HG03135 (cell line): ENCODE results near the gene BICRA.
"Not testable (repeated sequence)": the region's sequence is repeated elsewhere in the genome, so short reads cannot be mapped to it uniquely, and the experiment has no call there.

ENCODE experiments used
- ATAC-seq: cut with Tn5 transposase; IDR thresholded peaks from one replicate; pipeline ENCODE4 v1.9.1; 2021; ENCODE audit warnings: mild to moderate bottlenecking, moderate library complexity; ENCODE audit not compliant: unreplicated experiment

The BICRA gene

GRCh38 chr19:47626238-47626637 is 17.3 kb downstream of the BICRA start:
- ATAC-seq = no peak

- no peak for ATAC-seq
These were observed 19.3 kb downstream of the BICRA start for GRCh38 chr19:47628078-47628771.

DNA sequence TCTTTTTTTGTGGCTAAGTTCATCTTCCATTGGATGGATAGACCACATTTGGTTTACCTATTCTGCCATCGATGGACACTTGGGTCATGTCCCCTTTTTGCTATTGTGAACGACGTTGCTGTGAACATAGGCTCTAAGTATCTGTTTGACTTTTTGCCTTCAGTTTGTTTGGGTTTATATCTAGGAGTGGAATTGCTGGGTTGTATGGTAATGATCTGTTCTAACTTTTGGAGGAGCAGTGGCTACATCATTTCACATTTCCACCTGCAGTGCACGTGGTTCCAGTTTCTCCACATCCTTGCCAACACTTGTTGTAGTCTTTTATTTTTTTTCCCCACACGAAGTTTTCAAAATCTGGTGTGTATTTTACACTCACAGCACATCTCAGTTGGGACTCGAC is 21.7 kb downstream of the BICRA start:
- ATAC-seq = no peak

- no peak for ATAC-seq
These were observed 22.9 kb downstream of the BICRA start for GRCh38 chr19:47631681-47632446.

GRCh38 chr19:47633517-47633916 is 24.6 kb downstream of the BICRA start:
- no peak for ATAC-seq

- ATAC-seq = no peak
These were observed 25.1 kb downstream of the BICRA start for GRCh38 chr19:47633996-47634395.

DNA sequence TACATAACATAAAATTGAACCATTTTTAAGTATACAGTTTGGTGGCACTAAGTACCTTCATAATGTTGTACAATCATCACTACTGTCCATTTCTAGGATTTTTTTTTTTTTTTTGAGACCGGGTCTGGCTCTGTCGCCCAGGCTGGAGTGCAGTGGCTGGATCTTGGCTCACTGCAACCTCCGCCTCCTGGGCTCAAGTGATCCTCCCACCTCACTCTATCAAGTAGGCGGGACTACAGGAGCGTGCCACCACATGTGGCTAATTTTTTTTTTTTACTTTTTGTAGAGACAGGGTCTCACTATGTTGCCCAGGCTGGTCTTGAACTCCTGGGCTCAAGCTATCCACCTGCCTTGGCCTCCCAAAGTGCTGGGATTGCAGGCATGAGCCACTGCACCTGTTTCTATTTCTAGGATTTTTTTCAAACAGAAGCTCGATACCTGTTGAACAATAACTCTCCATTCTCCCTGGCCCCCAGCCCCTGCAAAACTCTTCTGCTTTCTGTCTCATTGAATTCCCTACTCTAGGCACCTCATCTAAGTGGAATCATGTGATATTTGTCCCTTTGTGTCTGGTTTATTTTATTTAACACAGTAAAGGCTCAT is 26.3 kb downstream of the BICRA start:
- ATAC-seq = not testable (repeated sequence)

DNA sequence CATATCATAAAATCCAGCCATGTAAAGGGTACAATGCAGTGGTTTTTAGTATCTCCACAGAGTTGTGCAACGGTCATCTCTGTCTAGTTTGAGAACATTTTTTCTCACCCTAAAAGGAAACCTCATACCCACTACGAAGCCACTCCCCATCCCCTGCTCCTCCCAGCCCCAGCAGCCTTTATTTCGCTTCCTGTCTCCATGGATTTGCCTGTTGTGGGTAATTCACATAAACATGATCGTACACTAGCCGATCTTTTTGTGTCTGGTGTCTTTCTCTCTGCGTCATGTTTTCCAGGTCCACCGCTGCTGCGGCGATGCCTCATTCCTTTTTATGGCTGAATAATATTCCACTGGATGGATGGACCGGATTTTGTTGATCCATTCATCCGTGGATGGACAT is 28.6 kb downstream of the BICRA start:
- no peak for ATAC-seq

DNA sequence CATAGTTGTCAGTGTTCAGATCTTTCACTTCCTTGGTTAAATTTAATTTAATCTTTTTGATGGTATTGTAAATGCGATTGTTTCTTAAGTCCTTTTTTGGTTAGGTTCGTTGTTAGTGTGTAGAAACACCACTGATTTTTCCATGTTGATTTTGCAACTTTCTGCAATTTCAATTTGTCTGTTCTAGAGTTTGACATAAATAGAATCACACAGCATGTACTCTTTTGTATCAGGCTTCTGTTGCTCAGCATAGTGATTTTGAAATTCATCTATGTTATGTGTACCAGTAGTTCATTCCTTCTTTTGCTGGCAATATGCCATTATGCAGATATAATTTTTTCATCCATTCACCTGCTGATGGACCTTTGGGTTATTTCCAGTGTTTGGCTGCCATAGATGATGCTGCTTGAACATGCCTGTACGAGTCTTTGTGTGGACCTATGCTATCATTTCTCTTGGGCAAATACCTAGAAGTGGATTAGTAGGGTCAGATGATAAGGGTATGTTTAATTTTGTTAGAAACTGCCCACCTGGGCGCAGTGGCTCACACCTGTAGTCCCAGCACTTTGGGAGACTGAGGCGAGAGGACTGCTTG is 33.1 kb downstream of the BICRA start:
- no peak for ATAC-seq

GRCh38 chr19:47643281-47643680 is 34.3 kb downstream of the BICRA start:
- ATAC-seq = no peak

DNA sequence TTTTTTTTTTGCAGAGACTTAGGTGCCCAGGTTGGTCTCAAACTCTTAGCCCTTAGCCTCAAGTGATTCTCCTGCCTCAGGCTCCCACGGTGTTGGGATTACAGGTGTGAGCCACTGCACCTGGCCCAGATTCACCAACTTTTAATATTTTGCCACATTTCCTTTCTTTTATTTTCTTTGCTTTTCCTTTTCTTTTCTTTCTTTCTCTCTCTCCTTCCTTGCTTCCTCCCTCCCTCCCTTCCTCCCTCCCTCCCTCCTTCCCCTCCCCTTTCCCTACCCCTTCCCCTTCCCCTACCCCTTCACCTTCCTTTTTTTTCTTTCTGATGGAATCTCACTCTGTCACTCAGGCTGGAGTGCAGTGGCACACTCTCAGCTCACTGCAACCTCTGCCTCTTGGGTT is 35.3 kb downstream of the BICRA start:
- ATAC-seq = no peak

DNA sequence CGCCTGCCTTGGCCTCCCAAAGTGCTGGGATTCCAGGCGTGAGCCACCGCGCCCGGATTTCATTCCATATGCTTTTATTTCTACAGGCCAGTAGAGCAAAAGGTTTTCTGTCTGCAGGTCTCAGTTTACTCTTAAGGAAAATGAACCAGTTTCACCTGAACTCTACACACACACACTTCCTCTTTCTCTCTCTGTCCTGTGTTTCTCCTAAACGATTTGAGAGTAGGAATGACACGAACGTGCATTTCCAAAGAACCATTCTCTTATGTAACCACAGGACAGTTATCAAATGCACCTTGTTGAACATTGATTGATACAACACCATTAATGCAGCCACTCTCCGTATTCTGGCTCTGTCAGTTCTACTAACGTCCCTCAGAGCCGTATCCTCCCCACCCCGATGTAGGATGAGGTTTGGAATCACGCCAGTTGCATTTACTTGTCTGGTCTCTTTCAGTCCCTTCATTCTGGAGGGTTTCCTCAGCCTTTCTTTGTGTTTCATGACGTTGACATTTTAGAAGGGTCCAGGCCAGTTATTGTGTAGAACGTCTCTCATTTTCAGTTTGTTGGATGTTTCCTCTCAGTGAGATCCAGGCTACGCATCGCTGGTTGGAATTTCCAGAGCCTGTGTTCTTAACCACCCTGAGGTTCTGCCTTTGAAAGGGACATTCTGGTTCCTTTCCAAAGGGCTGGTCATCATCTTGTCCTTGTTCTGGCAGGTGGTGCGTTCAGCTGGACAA is 36.0 kb downstream of the BICRA start:
- ATAC-seq = no peak

DNA sequence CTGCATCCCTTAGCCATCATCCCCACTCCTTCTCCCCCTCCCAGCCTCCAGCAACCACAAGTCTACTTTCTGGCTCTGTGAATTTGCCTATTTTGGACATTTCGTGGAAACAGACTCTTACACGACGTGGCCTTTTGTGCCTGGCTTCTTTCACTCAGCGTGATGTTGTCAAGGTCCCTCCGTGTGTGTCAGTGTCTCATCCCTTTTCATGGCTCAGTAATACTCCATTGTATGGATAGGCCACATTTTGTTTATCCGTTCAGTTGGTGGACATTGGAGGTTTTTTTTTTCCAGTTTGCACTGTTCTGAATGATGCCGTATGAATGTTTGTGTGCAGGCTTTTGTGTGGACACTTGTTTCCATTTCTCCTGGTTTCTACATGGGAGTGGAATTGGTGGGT is 38.0 kb downstream of the BICRA start:
- no peak for ATAC-seq

GRCh38 chr19:47649588-47649987 is 40.7 kb downstream of the BICRA start:
- ATAC-seq = no peak

DNA sequence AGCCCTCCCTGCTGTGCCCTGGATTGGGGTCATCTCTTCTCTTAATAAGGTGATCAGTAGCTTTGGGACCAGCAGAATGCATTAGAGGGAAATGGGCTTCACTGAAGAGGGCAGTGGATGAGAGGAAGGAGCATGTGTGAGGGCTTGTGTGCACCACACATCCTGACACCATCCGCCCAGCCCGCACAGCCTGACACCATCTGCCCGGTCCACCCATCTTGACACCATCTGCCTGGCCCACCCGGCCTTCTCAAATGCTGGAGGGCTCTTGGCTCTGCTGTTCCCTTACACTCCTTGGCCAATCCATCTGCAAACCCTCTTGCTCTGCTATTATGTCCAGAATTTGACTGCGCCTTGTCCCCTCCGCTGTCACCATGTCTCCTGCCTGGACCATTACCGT is 41.8 kb downstream of the BICRA start:
- no peak for ATAC-seq

DNA sequence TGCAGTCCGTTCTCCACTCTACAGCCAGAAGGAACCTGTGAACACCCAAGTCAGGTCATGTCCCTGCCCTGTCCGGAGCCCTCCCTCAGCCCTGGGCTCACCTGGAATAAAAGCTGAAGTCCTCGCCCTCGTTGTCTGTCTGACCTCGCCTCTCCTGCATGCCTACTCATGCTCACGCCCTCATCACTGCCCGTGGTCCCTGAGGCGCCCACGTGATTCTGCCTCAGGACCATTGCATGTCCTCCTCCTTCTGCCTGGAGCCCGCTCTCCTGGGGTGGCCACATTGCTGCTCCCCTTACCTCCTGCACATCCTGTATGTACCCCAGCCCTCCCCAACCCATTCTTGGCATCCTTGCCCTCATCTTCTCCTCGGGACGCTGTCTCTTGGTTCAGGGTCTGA is 42.2 kb downstream of the BICRA start:
- no peak for ATAC-seq

DNA sequence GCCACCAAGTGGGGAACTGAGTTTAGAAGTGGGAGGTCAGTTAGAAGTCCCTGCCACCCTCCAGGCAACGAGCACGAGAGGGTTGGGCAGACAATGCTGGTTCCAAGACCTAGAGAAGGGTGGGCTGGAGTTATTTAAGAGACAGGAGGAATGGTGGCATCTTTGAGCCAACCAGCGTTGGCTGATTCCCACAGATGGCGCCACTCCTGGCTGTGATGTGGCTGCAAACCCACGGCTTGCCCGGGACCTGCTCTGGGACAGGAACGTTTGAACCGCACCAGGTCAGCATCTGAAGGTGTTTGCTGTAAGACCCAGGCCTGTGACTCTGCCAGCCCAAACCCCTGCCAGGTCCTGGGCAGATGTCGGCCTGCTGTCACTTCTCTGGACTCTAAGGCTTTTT is 42.8 kb downstream of the BICRA start:
- ATAC-seq = no peak

DNA sequence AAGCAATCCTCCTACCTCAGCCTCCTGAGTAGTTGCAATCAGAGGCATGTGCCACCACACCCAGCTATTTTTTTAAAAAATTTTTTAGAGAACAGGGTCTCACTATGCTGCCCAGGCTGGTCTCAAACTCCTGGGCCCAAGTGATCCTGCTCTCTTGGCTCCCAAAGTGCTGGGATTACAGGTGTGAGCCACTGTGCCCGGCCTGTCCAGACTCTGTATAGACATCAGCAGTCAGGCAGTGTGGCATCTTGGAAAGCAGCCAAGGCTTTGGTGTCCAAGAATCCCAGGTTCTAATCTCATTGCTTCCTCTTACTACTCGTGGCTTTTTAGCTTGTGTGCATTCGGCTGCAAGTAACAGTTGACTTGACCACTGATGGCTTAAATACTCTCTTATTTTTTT is 43.4 kb downstream of the BICRA start:
- ATAC-seq = no peak

DNA sequence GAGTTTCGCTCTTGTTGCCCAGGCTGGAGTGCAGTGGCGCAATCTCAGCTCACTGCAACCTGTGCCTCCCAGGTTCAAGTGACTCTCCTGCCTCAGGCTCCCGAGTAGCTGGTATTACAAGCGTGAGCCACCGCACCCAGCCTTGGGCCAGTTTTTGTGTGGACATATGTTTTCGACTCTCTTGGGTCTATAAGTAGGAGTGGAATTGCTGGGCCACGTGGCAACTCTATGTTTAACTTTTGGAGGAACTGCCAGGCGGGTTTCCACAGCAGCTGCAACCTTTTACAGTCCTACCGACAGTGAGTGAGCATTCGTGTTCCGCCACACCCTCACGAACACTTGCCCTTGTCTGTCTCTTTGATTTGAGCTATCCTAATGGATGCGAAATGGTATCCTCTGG is 44.9 kb downstream of the BICRA start:
- ATAC-seq = no peak

DNA sequence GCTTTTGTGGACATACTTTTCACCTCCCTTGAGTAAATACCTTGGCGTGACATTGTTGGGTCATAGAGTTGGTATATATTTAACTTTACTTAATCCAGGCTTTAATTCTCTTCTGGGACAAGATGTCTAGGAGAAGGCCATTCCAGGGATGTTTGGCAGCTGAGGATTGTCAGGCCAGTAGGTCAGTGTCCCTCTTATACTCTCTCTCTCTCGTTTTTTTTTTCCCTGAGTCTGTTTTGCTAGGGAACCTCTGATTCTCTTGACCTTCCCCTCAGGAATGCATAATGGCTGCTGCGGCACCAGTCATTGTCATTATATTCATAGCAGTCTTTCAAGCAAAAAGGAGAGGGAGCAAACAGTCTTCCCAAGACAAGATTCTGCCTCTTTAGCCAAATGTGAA is 48.8 kb downstream of the BICRA start:
- no peak for ATAC-seq
